HG03196 (cell line): ENCODE measurements around the gene SLC25A17.
"Not testable (repeated sequence)": the region's sequence is repeated elsewhere in the genome, so short reads cannot be mapped to it uniquely, and the experiment has no call there.

ENCODE experiments used
- ATAC-seq: cut with Tn5 transposase; IDR thresholded peaks from one replicate; pipeline ENCODE4 v1.9.1; 2021; ENCODE audit not compliant: unreplicated experiment

The SLC25A17 gene

DNA sequence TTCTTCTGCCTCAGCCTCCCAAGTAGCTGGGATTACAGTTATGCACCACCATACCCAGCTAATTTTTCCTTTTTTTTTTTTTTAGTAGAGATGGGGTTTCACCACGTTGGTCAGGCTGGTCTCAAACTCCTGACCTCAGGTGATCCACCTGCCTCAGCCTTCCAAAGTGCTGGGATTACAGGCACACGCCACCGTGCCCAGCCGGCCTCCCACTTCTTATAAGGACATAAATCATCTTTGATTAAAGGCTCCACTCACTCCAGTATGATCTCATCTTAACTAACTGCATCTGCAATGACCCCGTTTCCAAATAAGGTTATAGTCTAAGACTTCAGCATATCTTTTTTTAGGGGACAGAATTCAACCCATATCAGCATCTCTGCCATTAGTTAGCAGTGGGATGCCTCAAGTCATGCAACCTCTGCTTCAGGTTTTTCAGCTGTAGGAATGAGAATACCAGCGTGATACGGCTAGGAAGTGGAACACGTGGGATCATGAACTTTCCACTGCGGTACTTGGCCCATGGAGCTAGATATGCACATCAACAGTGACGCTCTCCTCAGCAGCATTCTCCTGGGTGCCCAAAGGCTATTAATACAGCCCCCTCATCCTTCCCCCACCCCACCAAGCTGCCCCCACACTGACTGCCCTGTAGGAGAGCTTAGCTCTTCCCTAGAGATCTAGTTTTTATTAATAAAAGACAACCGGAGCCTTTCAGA, 98.4 kb downstream of the SLC25A17 start:
- ATAC-seq: no peak

DNA sequence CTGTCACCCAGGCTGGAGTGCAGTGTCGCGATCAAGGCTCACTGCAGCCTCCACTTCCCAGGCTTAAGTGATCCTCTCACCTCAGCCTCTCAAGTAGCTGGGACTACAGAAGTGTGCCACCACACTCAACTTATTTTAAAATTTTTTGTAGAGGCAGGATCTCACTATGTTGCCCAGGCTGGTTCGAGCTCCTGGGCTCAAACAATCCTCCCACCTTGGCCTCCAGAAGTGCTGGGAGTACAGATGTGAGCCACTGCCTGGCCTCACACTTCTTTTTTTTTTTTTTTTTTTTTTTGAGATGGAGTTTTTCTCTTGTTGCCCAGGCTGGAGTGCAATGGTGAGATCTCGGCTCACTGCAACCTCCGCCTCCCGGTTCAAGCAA, 99.0 kb downstream of the SLC25A17 start:
- ATAC-seq: not testable (repeated sequence)
